Activated T-helper 2 cell treated with anti-CD3 and anti-CD28 coated beads, Interferon-gamma antibody, Interleukin-2, Interleukin-4, amounts not matched to agents 10 μg/mL and 5 μg/mL and 100 μg/mL, durations not matched to agents 14 hours and 24 hours and 36 hours (primary cell): ENCODE data around the gene TAGAP. TPM values are rescaled to one million over a fixed set of nuclear protein-coding genes. Genes with fewer than 3 reads are reported as not detected.

Experiments used
- DNase-seq: peaks from one replicate; pipeline ENCODE4 v3.0.0; 2021; ENCODE audit warnings: low spot score
- H3K27ac Mint-ChIP-seq: one replicate; pipeline ENCODE4 v1.8.0; 2021; ENCODE audit warnings: mixed read lengths
- H3K27me3 Mint-ChIP-seq: one replicate; pipeline ENCODE4 v1.8.0; 2021; ENCODE audit warnings: low read depth, mixed read lengths
- H3K36me3 Mint-ChIP-seq: one replicate; pipeline ENCODE4 v1.8.0; 2021; ENCODE audit warnings: low read depth, mixed read lengths
- H3K4me1 Mint-ChIP-seq: one replicate; pipeline ENCODE4 v1.8.0; 2021; ENCODE audit warnings: low read depth, mixed read lengths
- H3K4me3 Mint-ChIP-seq: one replicate; pipeline ENCODE4 v1.8.0; 2021; ENCODE audit warnings: low read depth, mild to moderate bottlenecking, moderate library complexity, mixed read lengths
- H3K9me3 Mint-ChIP-seq: one replicate; pipeline ENCODE4 v1.8.0; 2021; ENCODE audit warnings: mixed read lengths
- intact Hi-C: fragments of 100-400 bp; cut with micrococcal nuclease; formaldehyde crosslinking; loops from one replicate; pipeline ENCODE4 v1.15.1; 2023
- total RNA-seq: library from RNA; stranded (reverse); gene quantifications from 2 replicates; pipeline ENCODE4 v1.2.3, GENCODE V29; 2022

The TAGAP gene
- total RNA-seq, 1 donor from 2014 or later: 34.3 TPM

- Mint-ChIP-seq H3K9me3 (no peaks in the 10 kb centered on the region), H3K27ac (no peak overlapping the region), H3K4me1 (peaks cover 61% of the 10 kb centered on the region), H3K27me3 (peaks cover 2% of the 10 kb centered on the region), H3K36me3 (peaks cover 4% of the 10 kb centered on the region), H3K4me3 (no peak overlapping the region)
- no peak for DNase-seq
- intact Hi-C loops: no loop called here
These were observed 21.1 kb upstream of the TAGAP start for GRCh38 chr6:159065759-159066329.

- no peak overlapping the region for H3K27ac Mint-ChIP-seq
- no peak for DNase-seq
- H3K4me3 Mint-ChIP-seq: no peak overlapping the region
- no peaks in the 10 kb centered on the region for H3K9me3 Mint-ChIP-seq
- H3K36me3 Mint-ChIP-seq: peaks cover 4% of the 10 kb centered on the region
- peaks cover 2% of the 10 kb centered on the region for H3K27me3 Mint-ChIP-seq
- peaks cover 65% of the 10 kb centered on the region for H3K4me1 Mint-ChIP-seq
- intact Hi-C loops: no loop called here
These were observed 20.3 kb upstream of the TAGAP start for GRCh38 chr6:159065091-159065490.

GRCh38 chr6:159064477-159064876, 19.7 kb upstream of the TAGAP start:
- peaks cover 72% of the 10 kb centered on the region for H3K4me1 Mint-ChIP-seq
- no peak overlapping the region for H3K4me3 Mint-ChIP-seq
- H3K27ac Mint-ChIP-seq: peak overlapping the region; percentile 3
- intact Hi-C loops: no loop called here
- peaks cover 4% of the 10 kb centered on the region for H3K36me3 Mint-ChIP-seq
- peaks cover 2% of the 10 kb centered on the region for H3K27me3 Mint-ChIP-seq
- H3K9me3 Mint-ChIP-seq: no peaks in the 10 kb centered on the region
- DNase-seq: no peak

GRCh38 chr6:159063549-159063948, 18.8 kb upstream of the TAGAP start:
- Mint-ChIP-seq H3K27ac (peak overlapping the region; percentile 94), H3K9me3 (no peaks in the 10 kb centered on the region), H3K4me1 (peaks cover 77% of the 10 kb centered on the region), H3K36me3 (peaks cover 4% of the 10 kb centered on the region), H3K27me3 (peaks cover 2% of the 10 kb centered on the region), H3K4me3 (no peak overlapping the region)
- intact Hi-C loops: loop anchor here (2.0 kb wide), 2 partner anchors 17 to 31 kb away; no protein-coding TSS in a partner anchor
- DNase-seq: no peak

- Mint-ChIP-seq H3K36me3 (peaks cover 4% of the 10 kb centered on the region), H3K4me1 (peaks cover 81% of the 10 kb centered on the region), H3K27me3 (peaks cover 2% of the 10 kb centered on the region), H3K9me3 (no peaks in the 10 kb centered on the region), H3K4me3 (peak overlapping the region; percentile 65), H3K27ac (peak overlapping the region; percentile 94)
- intact Hi-C loops: loop anchor here (1.0 to 2.0 kb wide), 4 partner anchors 9 to 32 kb away; no protein-coding TSS in a partner anchor
- DNase-seq: no peak
These were observed 18.2 kb upstream of the TAGAP start for GRCh38 chr6:159062976-159063375.

GRCh38 chr6:159062564-159062945, 17.8 kb upstream of the TAGAP start:
- Mint-ChIP-seq H3K4me3 (peak overlapping the region; percentile 65), H3K27me3 (peaks cover 1% of the 10 kb centered on the region), H3K36me3 (peaks cover 4% of the 10 kb centered on the region), H3K27ac (peak overlapping the region; percentile 94), H3K4me1 (peaks cover 81% of the 10 kb centered on the region), H3K9me3 (no peaks in the 10 kb centered on the region)
- intact Hi-C loops: loop anchor here (1.0 to 2.0 kb wide), 4 partner anchors 10 to 32 kb away; no protein-coding TSS in a partner anchor
- peak; percentile 61 for DNase-seq

- intact Hi-C loops: loop anchor here (1.0 to 2.0 kb wide), 4 partner anchors 10 to 33 kb away; no protein-coding TSS in a partner anchor
- H3K4me3 Mint-ChIP-seq: no peak overlapping the region
- peak overlapping the region; percentile 94 for H3K27ac Mint-ChIP-seq
- peaks cover 81% of the 10 kb centered on the region for H3K4me1 Mint-ChIP-seq
- H3K27me3 Mint-ChIP-seq: no peaks in the 10 kb centered on the region
- H3K36me3 Mint-ChIP-seq: peaks cover 4% of the 10 kb centered on the region
- peak; percentile 22 for DNase-seq
- H3K9me3 Mint-ChIP-seq: no peaks in the 10 kb centered on the region
These were observed 17.2 kb upstream of the TAGAP start for GRCh38 chr6:159061805-159062563.

- no peak for DNase-seq
- Mint-ChIP-seq H3K27me3 (no peaks in the 10 kb centered on the region), H3K4me3 (no peak overlapping the region), H3K9me3 (no peaks in the 10 kb centered on the region), H3K27ac (peak overlapping the region; percentile 94), H3K36me3 (peaks cover 4% of the 10 kb centered on the region), H3K4me1 (peaks cover 87% of the 10 kb centered on the region)
- intact Hi-C loops: no loop called here
These were observed 16.4 kb upstream of the TAGAP start for GRCh38 chr6:159061146-159061545.

GRCh38 chr6:159059885-159060506, 15.2 kb upstream of the TAGAP start:
- H3K4me1 Mint-ChIP-seq: peaks cover 85% of the 10 kb centered on the region
- H3K27me3 Mint-ChIP-seq: no peaks in the 10 kb centered on the region
- intact Hi-C loops: loop anchor here (1.0 kb wide), 2 partner anchors 15 to 43 kb away; no protein-coding TSS in a partner anchor
- no peak for DNase-seq
- H3K9me3 Mint-ChIP-seq: no peaks in the 10 kb centered on the region
- peak overlapping the region; percentile 53 for H3K27ac Mint-ChIP-seq
- peaks cover 4% of the 10 kb centered on the region for H3K36me3 Mint-ChIP-seq
- no peak overlapping the region for H3K4me3 Mint-ChIP-seq

GRCh38 chr6:159059141-159059540, 14.3 kb upstream of the TAGAP start:
- DNase-seq: no peak
- H3K4me3 Mint-ChIP-seq: no peak overlapping the region
- intact Hi-C loops: loop anchor here (1.0 kb wide), 2 partner anchors 14 to 42 kb away; no protein-coding TSS in a partner anchor
- no peaks in the 10 kb centered on the region for H3K9me3 Mint-ChIP-seq
- peaks cover 79% of the 10 kb centered on the region for H3K4me1 Mint-ChIP-seq
- H3K27ac Mint-ChIP-seq: peak overlapping the region; percentile 53
- peaks cover 4% of the 10 kb centered on the region for H3K36me3 Mint-ChIP-seq
- no peaks in the 10 kb centered on the region for H3K27me3 Mint-ChIP-seq

GRCh38 chr6:159056899-159057298, 12.1 kb upstream of the TAGAP start:
- peak overlapping the region; percentile 26 for H3K27ac Mint-ChIP-seq
- intact Hi-C loops: no loop called here
- peaks cover under 1% of the 10 kb centered on the region for H3K36me3 Mint-ChIP-seq
- H3K27me3 Mint-ChIP-seq: no peaks in the 10 kb centered on the region
- H3K4me1 Mint-ChIP-seq: peaks cover 61% of the 10 kb centered on the region
- no peak for DNase-seq
- no peak overlapping the region for H3K4me3 Mint-ChIP-seq
- no peaks in the 10 kb centered on the region for H3K9me3 Mint-ChIP-seq

- H3K4me3 Mint-ChIP-seq: peak overlapping the region; percentile 39
- DNase-seq: no peak
- no peaks in the 10 kb centered on the region for H3K9me3 Mint-ChIP-seq
- H3K27me3 Mint-ChIP-seq: no peaks in the 10 kb centered on the region
- no peaks in the 10 kb centered on the region for H3K36me3 Mint-ChIP-seq
- intact Hi-C loops: no loop called here
- H3K4me1 Mint-ChIP-seq: peaks cover 57% of the 10 kb centered on the region
- H3K27ac Mint-ChIP-seq: peak overlapping the region; percentile 58
These were observed 11.6 kb upstream of the TAGAP start for GRCh38 chr6:159056432-159056831.

- peaks cover 53% of the 10 kb centered on the region for H3K4me1 Mint-ChIP-seq
- peak overlapping the region; percentile 39 for H3K4me3 Mint-ChIP-seq
- peak overlapping the region; percentile 58 for H3K27ac Mint-ChIP-seq
- intact Hi-C loops: no loop called here
- no peaks in the 10 kb centered on the region for H3K36me3 Mint-ChIP-seq
- no peak for DNase-seq
- H3K27me3 Mint-ChIP-seq: no peaks in the 10 kb centered on the region
- no peaks in the 10 kb centered on the region for H3K9me3 Mint-ChIP-seq
These were observed 11.2 kb upstream of the TAGAP start for GRCh38 chr6:159056003-159056402.
